ENCODE measurements around the gene NOXA1.

NOXA1 gene

DNA sequence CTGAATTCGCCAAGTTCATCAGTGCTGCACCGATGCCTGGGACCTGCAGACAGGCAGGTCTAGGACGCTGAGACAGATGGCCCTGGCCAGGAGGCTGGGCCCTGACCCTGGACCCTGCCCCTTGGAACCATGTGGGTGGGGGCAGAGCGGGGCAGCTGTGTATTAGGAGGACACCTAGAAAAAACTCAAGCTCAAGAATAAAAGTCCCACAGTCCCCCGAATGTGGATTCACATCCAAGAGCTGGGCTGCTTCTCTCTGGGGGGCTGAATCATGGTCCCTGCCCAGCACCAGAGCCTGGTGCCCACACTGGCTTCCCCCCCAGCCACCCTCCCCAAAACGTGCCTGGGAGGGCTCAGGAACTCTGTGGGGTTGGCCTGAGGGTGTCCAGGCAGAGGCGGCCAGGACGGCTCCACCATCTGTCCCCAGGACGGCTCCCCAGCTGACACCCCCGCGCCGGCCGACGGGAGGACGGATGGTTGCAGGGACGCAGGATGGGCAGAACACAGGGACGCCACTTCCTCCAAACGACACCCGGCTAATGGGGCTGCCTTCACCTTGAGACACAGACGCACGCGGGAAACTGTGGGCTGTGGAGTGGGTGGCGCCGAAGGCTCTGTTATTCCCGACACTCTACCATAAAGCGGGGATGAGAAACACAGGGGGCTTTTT is 35.2 kb upstream of the NOXA1 start:
- DNase-seq, result no peak

DNA sequence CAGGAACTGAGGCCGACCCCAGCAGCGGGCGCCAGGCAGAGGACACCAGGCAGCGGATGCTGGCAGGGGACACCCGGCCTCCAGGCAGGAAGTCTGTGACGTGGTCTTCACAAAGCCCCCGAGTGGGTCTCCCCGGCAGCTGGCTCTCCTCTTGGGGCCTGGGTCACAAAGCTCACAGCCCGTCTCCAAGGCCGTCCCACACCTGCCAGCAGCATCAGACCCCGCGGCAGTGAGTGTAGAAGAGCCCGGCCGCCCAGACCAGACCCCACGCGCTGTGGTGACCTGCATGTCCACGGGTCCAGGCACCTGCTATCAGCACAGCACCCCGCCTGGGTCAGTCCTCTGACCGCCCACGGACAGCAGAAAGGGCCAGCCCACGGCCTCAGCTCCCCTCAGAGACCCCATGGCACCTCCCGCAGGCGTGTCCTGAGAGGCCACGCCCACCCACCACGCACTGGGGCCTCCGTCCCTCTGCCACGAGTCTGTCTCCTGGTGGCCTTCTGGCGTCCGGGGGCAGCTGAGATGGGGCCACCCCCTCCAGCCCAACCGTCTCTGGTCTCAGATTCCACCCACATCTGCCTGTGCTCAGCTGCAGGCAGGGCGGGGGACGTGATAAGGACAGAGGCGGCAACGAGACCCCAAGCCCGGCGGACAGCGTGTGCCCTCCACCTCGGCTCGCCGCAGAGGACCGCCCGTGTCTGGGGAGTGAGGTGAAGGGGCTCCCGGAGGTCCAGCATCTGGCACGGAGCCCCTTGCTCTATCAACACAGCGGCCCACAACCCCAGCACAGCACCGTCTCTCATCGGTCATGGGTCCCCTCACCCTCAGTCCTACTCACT is 34.4 kb upstream of the NOXA1 start:
- no peak for DNase-seq

DNA sequence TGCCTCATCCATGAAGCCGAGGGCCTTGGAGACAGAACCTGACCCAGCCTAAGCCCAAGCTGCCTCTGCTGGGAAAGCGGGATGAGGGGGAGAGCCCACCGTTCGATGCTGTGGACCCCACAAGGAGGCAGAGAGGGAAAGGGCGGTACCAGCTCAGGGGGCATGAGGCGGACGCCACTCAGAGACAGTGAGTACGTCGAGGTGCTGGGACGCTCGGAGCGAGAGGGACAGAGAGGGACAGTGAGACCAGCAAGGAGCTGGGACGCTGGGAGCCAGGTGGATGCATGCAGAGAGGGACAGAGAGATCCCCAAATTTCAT is 33.8 kb upstream of the NOXA1 start:
- no peak for DNase-seq

DNA sequence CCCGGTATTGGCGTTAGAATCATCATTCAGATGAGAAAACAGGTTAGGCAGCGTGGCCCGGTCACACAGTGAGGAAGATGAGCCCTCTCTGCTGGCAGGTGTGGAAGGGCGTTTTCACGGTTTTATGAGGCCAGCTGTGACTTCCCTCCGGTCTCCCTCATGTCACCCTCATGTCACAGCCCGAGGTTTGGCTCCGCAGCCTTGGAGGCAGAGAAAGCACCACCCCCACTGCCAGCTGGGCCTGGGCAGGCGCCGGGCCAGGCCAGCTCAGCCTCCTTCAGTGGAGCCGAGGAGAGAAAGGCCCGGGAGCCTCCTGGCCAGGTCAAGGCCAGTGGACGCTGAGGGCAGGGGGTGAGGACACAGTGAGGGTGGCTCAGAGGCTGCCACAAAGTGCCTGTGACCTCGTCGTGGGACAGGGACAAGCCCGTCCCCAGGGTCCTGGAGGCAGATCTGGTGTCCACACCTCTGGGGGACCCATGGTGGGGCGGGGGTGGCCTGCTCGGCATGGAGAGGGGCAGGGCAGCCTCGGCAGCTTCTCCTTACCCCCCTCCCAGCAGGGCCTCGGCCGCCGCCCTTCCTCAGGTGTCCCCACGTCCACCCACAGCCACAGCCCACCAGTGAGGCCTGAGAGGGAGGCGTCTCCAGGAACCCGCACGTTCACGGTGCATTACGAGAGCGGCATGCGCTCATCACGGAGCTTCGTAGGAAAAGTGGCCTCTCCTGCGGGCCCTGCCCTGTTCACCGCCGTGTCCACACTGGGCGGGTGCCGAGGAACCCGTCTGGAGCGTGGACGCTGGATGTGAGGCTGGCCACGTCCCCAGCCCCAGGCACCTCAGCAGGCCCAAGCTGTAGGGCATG is 32.4 kb upstream of the NOXA1 start:
- no peak for DNase-seq

DNA sequence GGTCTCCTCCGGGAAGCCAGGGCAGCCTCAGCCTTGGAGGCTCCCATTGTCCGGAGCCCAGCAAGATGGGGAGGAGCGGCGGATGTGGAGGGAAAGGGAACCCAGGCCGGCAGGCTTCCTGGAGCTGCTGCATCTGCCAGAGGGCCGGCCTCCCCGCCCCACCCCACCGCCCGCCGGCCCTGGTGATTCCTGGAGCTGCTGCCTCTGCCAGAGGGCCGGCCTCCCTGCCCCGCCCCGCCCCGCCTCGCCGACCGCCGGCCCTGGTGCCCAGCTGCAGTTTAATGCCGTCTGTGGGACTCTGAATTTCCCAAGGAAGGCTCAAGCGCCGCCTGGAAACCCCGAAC is 31.8 kb upstream of the NOXA1 start:
- DNase-seq, result no peak

- DNase-seq, result no peak
Observed at GRCh38 chr9:137392232-137393007, 30.8 kb upstream of the NOXA1 start.

GRCh38 chr9:137393176-137394150 is 29.7 kb upstream of the NOXA1 start:
- DNase-seq, result no peak

DNA sequence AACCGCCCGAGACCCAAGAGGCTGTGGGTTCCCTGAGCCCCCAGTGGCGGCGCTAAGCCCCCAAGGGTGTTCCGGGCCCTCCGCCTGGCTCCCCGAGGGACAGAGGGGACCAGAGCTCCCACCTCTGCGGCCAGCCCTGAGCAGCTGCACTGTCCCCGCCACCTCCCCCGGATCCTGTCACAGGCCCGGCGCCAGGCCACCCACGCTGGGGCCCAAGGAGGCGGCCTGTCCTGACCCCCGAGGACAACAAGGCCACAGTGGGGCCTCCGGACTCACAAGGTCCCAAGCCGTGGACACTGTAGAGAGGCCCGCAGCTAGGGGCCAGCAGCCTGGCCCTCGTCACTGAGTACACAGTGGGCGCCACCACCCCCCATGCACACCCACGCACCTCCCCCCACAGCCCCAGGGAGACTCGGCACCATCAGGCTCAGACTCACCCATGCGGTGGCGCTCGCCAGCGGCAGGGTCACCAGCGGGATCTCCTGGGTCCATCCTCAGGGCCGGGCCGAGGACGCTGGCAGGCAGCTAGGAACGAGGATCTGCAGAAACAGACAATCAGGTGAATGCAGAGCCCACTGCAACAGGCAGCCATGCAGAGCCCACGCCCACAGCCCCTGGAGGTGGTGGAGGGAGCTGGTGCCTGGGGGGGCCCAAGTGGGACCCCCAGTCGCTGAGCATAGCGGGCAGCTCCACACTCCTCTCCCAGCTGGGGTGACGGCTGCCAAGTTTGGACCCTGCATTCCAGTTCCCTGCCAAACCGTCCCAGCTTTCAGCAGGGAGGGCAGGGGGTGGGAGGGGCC is 28.1 kb upstream of the NOXA1 start:
- no peak for DNase-seq

GRCh38 chr9:137395666-137396010 is 27.6 kb upstream of the NOXA1 start:
- DNase-seq, result no peak

DNA sequence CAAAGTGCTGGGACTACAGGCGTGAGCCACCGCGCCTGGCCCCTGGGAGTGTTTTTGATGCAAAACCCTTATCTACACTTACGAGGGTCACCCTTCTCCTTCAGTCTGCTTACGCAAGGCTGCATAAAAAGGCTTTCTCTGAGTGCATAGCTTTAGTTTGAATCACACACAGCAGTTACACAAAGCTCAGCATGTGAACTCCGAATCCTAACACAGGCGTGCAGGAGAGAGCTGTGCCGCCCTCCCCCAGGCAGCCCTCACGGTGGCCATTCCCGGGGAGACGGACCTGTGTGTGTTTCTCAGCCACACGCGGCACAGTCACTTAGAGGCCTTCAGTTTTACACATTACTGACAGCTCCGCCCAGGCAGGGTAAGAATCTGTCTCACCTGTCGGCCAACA is 27.0 kb upstream of the NOXA1 start:
- no peak for DNase-seq

DNA sequence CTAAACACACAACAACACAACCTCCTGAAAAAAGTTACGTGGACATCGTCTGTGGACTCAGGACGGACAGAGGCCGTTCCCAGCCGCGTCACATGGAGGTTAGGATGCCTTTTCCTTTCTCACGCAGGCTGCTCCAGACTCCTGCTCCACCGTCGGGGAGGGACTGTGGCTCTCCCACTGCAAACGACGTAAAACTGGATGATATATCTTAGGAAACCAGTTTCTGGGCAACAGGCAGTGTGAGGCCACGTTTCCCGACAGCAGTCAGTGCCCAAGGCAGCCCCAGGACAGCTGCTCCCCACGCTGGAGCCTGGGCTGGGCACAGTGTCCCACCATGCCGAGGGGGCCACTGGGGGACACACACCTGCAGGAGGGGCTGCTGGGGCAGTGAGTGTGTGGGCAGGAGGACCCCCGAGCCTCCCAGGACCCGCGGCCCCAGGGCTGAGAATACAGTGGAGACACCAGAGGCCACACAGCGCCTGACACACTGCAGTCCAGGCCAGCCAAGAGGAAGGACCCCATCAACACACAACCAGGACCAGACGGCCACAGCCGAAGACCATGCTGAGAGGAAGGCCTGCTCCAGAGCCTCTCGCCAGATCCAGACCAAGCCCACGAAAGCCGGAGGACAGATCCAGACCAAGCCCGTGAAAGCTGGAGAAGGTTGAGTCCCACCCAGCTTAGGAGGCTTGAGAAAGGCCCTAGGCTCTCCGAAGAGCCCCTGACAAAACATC is 26.4 kb upstream of the NOXA1 start:
- DNase-seq, result no peak

DNA sequence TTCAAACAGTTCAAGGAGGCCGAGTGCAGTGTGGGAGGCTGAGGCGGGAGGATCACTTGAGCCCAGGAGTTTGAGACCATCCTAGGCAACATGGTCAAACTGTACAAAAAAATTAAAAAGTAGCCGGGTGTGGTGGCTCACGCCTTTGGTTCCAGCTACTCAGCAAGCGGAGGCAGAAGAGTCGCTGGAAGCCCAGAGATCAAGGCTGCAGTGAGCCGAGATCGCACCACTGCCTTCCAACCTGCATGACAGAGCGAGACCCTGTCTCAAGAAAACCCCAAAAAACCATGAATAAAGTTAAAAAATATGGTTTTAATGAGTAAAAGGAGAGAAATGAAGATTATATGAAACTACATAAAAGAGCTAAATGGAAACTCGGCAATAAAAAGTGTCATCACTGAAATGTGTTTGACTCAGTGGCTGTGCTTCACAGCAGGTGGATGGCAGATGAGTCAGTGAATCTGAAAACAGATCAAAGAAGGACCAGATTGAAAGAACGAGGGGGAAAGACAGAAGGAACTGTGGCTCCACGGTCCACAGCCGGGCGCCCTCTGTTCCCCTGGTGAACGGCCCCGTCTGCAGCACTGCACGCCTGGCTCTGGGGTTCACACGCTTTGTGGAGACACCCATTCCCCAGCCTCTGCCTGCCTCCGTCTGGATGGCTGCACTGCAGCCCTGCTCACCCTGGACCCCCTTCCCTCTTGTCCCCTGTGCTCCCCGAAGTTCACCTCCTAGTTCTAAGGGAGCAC is 25.3 kb upstream of the NOXA1 start:
- no peak for DNase-seq

- DNase-seq, result no peak
Observed at GRCh38 chr9:137398561-137399468, 24.4 kb upstream of the NOXA1 start.

DNA sequence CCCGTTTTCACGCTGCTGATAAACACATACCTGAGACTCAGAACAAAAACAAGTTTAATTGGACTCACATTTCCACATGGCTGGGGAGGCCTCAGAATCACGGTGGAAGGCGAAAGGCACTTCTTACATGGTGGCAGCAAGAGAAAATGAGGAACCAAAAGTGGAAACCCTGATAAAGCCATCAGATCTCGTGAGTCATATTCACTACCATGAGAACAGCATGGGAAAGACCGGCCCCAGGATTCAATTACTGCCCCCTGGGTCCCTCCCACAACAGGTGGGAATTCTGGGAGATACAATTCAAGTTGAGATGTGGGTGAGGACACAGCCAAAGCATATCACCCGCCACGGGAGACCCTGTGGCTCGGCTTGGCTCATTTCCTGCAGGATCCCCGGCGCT is 20.4 kb upstream of the NOXA1 start:
- no peak for DNase-seq

GRCh38 chr9:137403269-137403668 is 19.9 kb upstream of the NOXA1 start:
- no peak for DNase-seq

DNA sequence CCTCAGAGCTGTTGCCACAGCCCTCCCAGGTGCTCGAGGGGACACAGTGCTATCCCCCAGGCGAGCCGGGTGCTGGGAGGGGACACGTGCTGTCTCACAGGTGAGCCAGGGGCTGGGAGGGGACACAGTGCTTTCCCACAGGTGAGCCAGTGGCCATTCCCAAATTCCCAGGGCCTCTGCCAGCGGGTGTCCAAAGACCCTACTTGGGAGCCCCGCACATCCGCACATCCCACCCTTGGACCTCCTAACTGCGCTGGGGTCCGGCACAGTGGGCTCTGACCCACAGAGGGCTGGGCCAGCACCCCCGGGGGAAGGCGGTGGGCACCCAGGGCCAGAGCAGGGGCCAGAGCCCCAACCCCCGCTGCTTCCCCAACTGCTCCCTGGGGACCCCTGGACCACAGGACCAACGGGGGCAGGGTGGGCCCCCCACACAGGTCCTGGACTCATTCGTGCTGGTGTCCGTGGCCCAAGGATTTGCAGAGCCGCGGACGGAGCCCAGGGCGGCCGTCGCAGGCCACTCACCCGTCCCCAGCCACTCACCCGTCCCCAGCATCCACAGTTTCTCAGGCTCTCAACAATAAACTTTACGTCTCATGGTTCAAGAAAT is 18.1 kb upstream of the NOXA1 start:
- DNase-seq, result no peak

DNA sequence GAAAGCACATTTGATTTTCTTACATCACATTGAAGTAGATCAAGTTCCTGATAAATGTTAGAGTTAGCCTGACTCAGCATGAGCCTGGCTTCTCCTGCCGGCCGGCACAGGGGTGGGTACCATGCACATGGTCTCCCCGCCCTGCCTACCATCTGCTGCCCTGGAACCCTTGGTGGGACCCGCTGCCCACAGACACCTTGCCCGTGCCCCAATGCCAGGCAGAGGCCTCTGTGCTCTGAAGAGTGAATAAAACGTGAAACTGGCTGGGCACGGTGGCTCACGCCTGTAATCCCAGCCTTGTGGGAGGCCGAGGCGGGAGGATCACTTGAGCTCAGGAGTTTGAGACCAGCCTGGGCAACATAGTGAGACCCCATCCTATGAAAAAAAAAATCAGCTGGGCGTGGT is 17.5 kb upstream of the NOXA1 start:
- DNase-seq, result no peak
